GDM1 (cell line): ENCODE measurements around the gene SH2D2A.
A peak's percentile ranks its signal among the peaks of the same experiment; 100 is the strongest.

Experiments
- DNase-seq: peaks from one replicate; lab custom pipeline; 2025; lab: John Stamatoyannopoulos, UW

Gene SH2D2A

DNA sequence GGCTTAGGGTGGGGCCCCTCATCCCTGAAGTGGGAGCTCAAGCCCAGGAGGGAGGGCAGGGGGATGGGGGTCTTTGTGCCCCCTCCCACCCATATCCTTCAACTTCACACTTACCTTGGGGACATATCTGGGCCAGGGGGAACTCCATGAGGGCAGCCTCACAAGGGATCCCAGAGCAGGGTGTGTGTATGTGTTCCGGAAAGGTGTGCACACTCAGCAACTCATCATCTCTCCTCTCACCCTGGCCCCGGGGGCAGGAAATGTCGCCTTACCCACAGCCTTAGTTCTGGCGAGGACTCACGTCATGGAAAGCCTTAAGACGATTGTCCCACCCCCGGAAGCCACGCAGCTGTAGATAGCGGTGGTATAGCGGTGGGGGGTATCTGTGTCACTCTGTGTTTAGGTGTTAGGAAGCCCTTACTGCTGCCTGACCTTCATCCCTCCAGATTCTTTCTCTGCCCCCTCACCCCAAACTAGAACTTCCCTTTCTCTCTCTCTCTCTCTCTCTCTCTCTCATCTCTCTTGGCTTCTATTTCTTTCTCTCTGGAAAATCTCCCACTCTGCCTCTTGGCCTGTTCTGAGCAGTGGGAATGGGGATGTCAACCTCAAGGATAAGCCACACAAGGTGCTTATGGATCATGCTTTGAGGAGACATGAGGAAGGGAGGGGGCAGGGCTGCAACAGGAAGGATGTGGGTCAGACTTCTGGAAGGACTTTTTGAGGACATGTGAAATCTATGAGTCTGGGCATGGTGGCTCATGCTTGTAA, at the start of gene SH2D2A:
SH2D2A (minus strand) TSS at position 288 of the 768 bp plus-strand sequence; CDS start at position 148, 140 bp downstream.
- DNase-seq, result peak; percentile 79

DNA sequence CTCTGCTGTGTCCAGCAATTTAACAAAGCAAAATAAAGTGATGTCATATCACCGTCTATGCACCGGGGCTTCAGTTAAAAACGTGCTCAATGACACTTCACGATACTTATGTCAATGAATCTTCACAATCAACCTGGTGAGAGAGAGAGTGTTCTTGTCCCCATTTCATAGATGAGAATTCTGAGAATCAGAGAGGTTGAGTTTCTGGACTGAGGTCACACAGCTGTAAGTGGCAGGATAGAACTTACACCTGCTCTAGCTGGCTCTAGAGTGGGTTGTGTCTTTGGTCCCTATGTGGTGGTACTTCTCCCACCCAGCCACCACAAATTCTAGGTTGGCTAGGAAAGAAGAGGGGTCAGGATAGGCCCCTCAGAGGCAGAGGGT, 49.2 kb upstream of the SH2D2A start:
- no peak for DNase-seq

DNA sequence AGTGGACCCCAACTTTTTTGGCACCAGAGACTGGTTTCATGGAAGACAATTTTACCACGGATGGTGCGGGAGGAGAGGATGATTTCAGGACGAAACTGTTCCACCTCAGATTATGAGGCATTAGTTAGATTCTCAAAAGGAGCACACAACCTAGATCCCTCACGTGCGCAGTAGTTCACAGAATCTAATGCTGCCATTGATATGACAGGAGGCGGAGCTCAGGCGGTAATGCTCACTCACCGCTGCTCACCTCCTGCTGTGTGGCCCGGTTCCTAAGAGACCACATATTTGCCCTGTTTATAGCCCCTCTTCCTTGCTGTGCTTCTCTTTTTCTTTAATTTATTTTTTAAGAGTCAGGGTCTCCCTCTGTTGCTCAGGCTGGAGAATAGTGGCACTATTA, 48.6 kb upstream of the SH2D2A start:
- no peak for DNase-seq

DNA sequence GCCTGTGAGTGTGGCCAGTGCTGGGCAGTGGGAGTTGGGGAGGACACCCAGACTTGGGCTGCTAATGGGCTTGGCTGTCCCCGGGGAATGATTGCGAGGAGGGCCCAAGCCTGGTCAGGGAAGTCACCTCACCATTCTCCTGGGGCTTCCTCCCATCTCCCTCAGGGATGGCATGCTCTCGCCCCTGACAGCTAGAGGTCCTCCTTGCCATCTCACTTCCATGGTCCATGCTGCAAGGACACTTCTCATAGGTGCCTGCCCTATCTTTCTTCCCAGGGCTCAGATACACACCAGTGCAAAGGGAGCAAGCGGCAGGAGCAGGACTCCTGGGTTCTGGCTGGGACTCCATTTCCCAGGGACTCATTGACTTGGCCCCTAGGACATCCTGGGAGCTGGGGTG, 48.1 kb upstream of the SH2D2A start:
- no peak for DNase-seq

DNA sequence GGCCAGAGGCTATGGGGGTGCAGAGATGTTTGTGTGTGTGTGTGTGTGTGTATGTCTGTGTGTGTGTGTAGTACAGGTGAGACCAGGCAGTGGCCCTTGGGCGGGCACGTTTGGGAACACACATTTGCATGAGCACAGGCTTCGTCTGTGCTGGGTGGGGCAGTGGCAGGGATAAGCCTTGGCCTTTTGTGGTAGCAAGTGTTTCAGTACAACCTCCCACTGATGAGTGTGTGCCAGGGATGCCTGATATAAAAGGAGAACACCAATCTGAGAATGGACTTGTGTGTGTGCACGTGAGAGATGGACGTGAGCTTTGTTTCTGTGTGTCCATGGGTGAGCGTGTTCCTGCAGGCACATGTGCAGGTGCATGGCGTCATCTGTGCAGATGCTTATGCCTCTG, 47.0 kb upstream of the SH2D2A start:
- no peak for DNase-seq

DNA sequence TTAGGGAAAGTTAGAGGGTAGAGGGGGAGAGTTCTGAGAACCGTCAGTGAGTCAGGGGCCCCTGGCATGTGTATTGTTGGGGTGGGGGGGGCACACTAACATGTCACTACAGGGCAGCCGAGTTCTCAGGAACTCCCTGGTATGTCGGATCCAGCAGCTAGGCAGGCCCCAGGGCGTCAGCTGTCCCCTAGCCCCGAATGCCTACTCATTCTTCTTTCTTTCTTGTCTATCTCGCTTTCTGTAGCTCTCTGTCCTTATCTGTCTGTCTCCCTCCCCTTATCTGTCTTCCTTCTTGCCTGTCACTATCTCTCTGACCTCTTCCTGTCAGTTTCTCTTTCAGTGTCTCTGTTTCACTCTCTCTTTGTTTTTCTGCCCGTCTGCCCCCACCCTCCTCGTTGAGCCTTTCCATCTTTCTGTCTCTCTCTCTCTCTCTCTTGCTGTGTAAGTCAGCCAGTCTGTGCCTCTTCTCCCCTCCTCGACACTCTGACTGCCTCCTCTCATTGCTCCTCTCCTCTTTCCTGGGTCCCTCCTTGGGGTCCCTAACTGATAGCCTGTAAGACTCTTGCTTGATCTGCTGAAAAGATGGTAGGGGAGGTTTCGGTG, 46.5 kb upstream of the SH2D2A start:
- DNase-seq, result no peak

DNA sequence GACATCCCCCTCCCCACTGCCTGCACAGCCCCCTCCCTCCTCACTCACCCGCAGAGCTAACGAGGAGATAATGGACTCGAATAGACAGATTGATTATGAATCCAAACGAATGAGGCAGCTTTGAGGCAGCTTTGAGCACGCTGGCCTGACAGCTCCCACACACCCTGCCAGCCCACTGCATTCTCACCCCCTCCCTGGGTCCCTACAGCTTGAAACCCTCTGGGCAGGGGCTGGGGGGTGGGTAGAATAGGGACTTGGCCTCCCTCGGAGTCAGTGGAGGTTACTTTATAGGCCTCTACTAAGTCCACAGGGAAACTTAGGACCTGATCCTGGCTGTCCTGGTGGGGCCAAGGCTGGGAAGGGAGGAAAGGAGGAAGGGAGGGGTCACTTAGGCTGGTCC, 45.9 kb upstream of the SH2D2A start:
- no peak for DNase-seq

DNA sequence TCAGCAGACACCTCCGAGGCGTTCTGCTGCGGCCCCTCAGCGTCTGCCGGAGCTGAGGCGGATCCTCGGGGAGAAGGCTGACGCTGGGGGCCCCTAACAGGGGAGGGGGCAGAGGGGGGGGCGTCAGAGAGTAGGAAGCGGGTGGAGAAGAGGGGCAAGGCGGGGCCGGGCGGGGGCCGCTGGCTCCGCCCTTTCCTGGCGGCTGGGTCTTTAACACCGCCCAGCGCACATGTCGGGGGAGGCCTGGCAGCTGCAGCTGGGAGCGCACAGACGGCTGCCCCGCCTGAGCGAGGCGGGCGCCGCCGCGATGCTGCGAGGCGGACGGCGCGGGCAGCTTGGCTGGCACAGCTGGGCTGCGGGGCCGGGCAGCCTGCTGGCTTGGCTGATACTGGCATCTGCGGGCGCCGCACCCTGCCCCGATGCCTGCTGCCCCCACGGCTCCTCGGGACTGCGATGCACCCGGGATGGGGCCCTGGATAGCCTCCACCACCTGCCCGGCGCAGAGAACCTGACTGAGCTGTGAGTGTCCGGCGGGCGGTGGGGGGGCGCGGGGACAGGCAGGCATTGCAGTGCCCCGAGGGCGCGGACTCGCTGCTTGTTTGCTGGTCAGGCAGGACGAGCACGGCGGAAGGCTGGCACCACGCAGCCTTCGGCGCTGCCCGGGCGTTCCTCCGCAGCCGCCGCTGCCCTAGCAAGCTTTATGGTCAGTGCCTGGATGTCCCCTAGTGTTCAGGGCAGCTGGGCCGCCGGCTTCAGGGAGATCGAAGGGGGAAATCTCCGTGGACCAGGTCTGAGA, 44.2 kb upstream of the SH2D2A start, which contains the start of gene NTRK1:
NTRK1 (plus strand) TSS at position 238 of the 796 bp plus-strand sequence; CDS start at position 308, 70 bp downstream.
- peak; percentile 35 for DNase-seq

DNA sequence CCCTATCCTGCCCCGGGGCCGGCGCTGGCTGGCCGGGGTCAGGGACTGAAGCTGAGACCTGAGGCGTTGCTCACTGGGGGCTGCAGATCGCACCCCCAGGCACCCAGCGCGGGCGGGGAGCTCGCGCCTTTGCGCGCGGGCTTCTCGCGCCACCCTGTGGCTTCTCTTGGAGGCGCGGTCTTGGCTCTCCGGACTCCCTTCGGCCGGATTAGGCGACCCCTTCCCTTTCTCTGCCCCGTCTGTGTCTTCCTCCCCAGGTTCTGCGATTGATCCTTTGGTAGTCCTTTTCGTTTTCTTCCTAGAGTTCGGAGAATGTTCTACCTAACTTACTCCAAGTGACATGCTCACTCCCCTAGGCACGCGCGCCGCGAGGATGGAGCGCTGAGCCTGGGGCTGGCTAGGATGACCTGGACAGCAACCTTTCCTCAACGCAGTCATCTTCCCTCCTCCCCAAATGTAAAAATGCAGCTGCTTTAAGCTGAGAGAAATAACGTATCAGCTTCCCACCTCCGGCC, 43.5 kb upstream of the SH2D2A start:
- DNase-seq, result peak; percentile 22

DNA sequence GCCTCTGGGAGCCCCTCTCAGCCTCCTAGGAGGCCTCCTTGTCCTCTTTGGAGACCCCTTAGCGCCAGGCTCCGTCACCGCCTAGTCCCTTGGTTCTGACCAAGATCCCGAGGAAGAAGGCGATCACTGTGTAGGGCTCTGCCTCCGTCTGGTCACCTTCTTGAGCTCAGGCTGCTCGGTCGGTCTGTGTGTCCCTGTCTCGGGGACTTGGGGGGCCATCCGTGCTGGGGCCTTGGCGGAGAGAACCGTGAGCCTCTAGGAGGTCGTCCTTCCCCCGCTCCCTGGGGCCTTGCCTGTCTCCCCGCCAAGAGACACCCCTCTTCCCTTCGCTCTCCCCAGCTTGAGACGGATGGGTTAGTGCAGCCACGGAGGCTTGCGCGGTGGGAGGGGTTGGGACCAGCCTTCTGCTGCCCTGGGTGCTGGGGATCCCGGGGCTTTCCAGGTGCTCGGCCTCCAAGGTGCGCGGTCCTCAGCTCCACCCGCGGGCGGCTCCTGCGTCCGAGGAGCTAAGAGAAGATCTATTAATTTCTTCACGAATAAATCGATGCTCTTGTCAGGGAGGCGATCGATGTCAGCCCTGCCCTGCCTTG, 43.0 kb upstream of the SH2D2A start:
- DNase-seq, result no peak

DNA sequence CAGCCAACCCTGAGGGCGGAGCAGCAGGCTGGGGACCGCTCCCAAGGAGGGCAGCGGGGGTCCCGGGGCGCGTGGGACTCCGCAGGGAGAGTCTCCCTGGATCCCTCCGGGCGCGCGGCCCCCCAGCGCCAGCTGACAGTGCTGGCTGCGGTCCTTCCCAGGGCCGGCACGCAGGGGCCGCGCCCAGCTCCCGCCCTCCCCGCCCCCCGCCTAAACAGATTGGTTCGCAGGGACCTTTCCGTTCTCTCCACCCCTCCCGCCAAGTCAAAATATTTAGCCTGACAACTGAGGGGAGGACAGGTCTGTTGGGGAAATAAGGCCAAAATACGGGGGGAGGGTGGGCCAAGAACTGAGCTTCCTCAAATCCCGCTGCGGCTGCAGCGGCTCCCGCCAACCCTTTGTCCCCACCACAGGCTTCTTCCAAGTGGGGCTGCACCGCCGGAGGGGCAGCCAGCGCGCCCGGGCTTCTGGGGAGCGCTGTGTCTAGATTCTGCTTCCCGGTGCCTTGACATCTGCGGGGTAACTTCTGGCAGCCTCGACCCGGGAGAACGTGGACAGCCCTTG, 42.4 kb upstream of the SH2D2A start, which contains the start of gene INSRR:
INSRR (minus strand) TSS at position 159 of the 564 bp plus-strand sequence. CDS start 496 bp downstream, outside the sequence.
- no peak for DNase-seq

DNA sequence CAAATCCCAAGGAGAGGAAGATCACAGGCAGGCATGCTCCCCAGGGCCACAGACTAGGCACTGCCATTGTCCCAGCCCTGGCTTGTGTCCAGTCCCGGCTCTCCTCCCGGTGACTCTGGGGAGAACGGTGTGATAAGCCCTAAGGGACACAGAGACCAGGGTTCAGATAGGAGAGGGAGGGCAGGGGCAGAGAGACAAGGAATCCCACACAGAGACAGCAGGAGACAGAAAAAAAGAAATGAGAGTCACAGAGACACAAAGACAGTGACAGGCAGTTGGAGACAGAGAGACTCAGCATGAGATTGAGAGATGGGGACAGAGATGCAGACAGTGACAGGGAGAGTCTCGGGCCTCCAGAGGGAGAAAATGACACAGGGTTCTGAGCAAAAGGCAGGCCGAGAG, 41.9 kb upstream of the SH2D2A start:
- no peak for DNase-seq

DNA sequence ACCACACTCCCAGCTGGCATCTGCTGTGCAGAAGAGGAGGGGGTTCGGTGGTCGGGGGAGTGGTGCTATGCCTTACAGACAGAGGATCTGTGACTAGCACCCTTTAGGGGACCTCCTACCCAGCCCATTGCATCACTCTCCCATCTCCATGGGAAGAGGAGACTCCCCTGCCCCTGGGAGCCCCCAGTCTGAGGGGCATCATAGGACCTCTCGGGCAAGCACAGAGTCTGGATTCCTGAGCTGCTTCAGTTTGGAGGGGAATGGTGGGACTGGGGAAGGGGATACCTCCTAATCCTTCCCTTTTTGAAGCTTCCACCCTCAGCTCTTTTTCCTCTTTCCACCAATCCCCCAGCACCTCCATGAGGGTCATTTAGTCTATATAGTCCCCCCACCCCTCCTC, 40.9 kb upstream of the SH2D2A start:
- no peak for DNase-seq

DNA sequence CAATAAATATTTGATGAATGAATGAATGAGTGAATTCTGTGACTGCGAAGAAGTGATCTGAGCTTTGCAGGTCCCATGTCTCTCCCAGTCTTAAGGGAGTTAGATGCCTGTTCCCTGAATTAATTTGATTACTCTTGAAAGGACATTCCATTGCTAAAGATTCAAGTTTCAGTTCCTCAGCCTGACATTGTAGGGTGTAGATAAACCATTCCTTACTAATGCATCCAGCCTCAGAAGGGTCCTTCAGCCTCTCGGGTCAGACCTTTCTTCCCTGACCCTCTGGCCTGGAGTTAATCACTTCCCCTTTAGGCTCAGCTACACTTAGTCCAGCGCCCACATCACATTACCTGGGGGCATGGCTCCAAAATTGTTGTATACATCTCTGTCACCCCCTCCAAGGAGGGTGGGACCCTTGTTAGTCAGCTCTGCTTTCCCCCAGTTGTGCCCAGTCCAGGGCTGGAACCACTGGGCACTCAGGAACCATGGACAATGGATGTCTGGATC, 39.7 kb upstream of the SH2D2A start:
- DNase-seq, result no peak

DNA sequence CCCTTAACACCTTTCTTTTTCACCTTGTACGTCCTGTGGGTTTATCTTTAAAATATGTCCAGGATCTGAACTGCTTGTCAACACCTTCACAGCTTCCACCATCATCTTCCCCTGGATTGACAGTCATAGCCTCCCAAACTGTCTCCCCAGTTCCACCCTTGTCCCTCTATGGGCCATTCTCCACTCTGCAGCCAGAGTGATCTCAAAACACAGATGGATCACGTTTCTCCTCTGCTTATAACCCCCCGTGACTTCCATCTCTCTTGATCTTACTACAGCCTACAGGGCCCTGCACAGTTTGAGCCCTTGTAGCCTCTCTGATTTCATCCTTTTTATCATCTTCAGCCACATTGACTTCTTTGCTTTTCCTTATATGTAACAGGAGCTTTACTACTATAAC, 38.0 kb upstream of the SH2D2A start:
- DNase-seq, result no peak

DNA sequence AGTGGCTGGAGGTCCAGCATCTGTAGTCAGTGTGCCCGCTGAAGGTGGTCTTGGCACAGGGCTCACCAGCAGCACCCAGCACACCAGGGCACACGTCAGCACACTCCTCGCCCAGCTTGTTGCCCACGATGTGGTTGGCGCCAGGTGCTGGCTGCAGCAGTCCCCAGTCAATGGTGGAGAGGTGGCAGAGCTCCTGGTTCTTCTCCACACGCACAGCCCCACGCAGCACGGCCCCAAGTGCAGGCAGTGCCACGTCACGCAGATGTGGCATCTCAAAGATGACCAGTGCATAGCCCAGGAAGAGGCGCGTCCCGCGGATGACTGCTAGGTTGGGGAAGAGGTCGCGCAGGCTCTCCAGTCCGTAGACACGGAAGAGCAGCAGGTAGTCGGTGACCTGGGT, 37.1 kb upstream of the SH2D2A start:
- DNase-seq, result no peak

DNA sequence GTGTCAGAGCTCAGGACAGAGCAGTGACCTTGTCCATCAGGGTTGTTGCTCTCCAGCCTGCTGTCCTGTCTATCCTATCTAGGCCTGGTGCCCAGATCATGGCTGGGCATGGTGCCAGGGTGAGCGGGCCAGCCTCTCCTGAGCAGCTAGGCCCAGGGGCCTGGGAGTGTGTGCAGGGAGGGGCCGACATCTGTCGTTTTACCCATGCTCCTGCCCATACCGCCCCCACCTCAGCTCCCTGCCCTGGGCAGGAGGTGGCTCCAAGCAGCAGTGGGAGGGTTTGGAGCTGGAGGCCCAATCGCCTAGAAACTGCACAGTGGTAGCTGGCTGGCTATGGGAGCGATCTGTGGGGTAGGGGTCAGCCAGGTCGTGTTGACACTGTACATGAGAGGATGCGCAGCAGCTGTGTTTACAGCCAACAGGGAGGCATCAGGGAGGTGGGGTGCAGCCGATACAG, 35.8 kb upstream of the SH2D2A start:
- no peak for DNase-seq

DNA sequence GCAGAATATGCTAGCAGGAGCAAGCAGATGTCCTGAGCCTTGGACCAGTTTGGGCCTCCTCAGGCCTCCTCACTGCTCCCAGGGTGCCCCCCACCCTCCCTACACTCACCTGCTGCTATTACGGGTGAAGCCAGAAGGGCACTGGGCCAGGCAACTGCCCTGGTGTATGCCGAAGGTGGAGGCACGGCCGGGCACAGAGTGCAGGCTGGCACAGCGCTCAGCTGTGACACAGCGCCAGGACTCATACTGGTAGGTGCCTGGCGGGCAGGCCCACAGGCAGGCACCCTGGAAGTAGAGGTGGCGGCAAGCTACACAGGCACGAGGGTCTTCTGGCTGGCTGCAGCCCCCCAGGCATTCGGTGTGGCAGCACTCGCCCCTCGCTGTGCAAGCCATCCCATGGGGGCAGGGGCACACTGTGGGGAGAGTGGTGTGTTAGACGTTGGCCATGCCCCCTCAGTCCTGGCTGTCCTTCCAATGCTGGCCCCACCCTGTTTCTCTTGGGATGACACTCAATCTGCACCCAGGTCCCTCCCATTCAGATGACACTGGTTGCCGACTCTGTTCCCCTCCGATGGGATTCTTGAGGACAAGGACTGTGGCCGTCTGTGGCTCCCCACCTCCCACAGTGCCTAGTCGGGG, 35.2 kb upstream of the SH2D2A start:
- DNase-seq, result no peak

DNA sequence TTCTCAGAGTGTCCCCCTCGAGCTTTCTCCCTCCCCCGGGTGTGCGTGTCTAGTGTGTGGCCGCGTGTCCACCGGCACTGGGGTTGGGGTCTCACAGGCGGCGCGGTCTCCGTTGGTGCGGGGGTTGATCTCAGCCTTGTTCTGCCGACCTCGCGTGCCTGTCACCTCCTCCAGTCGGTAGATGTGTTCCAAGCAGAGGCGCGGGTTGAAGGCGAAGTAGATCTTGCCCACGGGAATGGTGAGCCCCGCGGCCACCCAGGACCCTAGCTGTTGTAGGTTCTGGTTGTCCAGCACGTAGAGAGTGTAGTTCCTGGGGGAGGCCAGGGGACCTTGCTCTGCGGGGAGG, 32.5 kb upstream of the SH2D2A start:
- no peak for DNase-seq

DNA sequence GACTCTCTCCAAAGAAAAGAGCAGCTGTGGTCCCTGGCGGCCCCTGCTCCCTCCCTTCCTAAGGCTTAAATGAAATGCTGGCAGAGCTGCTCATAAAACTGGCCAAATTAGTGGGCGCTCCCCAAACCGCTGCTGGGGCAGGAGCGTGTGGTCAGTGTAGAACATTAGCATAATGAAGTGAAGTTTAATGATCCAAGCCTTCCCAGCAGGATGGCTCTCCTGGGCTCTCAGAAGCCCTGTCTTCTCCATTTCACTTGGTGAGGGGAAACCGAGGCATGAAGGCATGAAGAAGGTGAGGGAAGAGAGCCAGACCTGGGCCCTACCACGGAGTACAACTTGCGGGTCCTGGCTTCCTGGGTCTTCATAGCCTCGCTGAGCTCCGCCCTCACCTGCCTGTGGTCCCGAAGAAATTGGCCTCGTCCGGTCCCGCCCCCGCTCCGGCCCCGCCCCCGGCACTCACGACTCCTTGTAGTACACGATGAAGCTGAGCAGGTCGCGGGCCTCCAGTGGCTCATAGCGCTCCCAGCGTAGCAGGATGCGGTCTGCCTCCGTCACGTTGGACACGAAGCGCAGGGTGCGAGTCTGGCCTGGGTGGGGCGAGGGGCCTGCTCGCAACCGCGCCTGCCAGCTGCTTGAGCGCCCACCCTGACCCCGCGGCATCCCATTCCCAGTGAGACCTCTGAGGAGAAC, 32.0 kb upstream of the SH2D2A start:
- DNase-seq, result no peak
